Gastroesophageal sphincter (tissue), 4 donors: ENCODE measurements around the gene JPH4. TPM values are rescaled to one million over a fixed set of nuclear protein-coding genes. Genes with fewer than 3 reads are reported as not detected.

Experiments
- ATAC-seq: fragments of 150-250 bp; one replicate; pipeline ENCODE4 v1.9.1; 2016; ENCODE audit warnings: mild to moderate bottlenecking, moderate library complexity
- H3K27ac ChIP-seq, 4 donors: fragments of 200-600 bp; sonication (generic) in 3 of 4; 1 replicate in 3 of 4; 2 replicates in 1 of 4; pipeline ENCODE4 v1.5.1; 2016 to 2019
- H3K27me3 ChIP-seq: fragments of 200-600 bp; sonication (generic); one replicate; pipeline ENCODE4 v1.5.1; 2019
- H3K36me3 ChIP-seq, 2 donors: fragments of 200-600 bp; sonication (generic); one replicate each; pipeline ENCODE4 v1.5.1; 2019; ENCODE audit warnings: control low read depth in 1 of 2
- H3K4me1 ChIP-seq, 3 donors: fragments of 200-600 bp; sonication (generic); 1 replicate in 2 of 3; 2 replicates in 1 of 3; pipeline ENCODE4 v1.5.1; 2016 to 2019; ENCODE audit warnings: control low read depth in 2 of 3
- H3K4me3 ChIP-seq, 2 donors: fragments of 200-600 bp; sonication (generic); one replicate each; pipeline ENCODE4 v1.5.1; 2019; ENCODE audit warnings: mild to moderate bottlenecking in 1 of 2, moderate library complexity in 1 of 2
- H3K9me3 ChIP-seq, 3 donors: fragments of 200-600 bp; sonication (generic); one replicate each; pipeline ENCODE4 v1.5.1; 2017 to 2019; ENCODE audit warnings: control low read depth in 2 of 3
- EP300 ChIP-seq: sonication (generic); formaldehyde crosslinking; IDR thresholded peaks from one replicate; pipeline ENCODE4 v1.6.1; 2017; ENCODE audit warnings: antibody characterized with exemption, mild to moderate bottlenecking
- POLR2A ChIP-seq, 2 donors: fragments of 450-650 bp; IDR thresholded peaks; one replicate each; pipeline ENCODE4 v1.6.1; 2017; ENCODE audit warnings: antibody characterized with exemption in 2 of 2, mild to moderate bottlenecking in 2 of 2, moderate library complexity in 1 of 2
- POLR2AphosphoS5 ChIP-seq: sonication (generic); formaldehyde crosslinking; IDR thresholded peaks from one replicate; pipeline ENCODE4 v1.6.1; 2017; ENCODE audit warnings: antibody characterized with exemption
- WGBS, 2 donors: methylation state at CpG; one replicate each; pipeline ENCODE4 v1.1.5; 2018; ENCODE audit warnings: low coverage in 1 of 2; 5-methylcytosine and 5-hydroxymethylcytosine counted together
- total RNA-seq, 4 donors: library from RNA; depleted of rRNA; stranded (reverse); fragments of >200 nt; gene quantifications; one replicate each; pipeline ENCODE4 v1.1.0, GENCODE V29; 2016
- TF ChIP-seq, protein P1 (sequence below), 4 experiments: fragments of 200-600 bp in 2 of 4; fragments of 450-650 bp in 2 of 4; sonication (generic) in 1 of 4; IDR thresholded peaks; one replicate each; pipeline ENCODE4 v1.5.1; 2017 to 2019; ENCODE audit warnings: antibody characterized with exemption in 4 of 4, mild to moderate bottlenecking in 2 of 4, moderate library complexity in 2 of 4

The JPH4 gene
- total RNA-seq, 4 donors from 2014 or later: 0.78 to 2.7 (median 1.5) TPM

GRCh38 chr14:23622990-23623389 is 44.4 kb upstream of the JPH4 start:
- 81 to 100% methylated on average over 2 to 3 of the region's 4 CpGs for WGBS, 2 donors
- H3K4me3 ChIP-seq: no peak overlapping the region
- no peaks in the 10 kb centered on the region for H3K4me1 ChIP-seq
- peaks cover 0 to 14% (median 0%) of the 10 kb centered on the region in 3 donors for H3K9me3 ChIP-seq
- no peak for TF ChIP-seq EP300
- TF ChIP-seq, protein P1, sequence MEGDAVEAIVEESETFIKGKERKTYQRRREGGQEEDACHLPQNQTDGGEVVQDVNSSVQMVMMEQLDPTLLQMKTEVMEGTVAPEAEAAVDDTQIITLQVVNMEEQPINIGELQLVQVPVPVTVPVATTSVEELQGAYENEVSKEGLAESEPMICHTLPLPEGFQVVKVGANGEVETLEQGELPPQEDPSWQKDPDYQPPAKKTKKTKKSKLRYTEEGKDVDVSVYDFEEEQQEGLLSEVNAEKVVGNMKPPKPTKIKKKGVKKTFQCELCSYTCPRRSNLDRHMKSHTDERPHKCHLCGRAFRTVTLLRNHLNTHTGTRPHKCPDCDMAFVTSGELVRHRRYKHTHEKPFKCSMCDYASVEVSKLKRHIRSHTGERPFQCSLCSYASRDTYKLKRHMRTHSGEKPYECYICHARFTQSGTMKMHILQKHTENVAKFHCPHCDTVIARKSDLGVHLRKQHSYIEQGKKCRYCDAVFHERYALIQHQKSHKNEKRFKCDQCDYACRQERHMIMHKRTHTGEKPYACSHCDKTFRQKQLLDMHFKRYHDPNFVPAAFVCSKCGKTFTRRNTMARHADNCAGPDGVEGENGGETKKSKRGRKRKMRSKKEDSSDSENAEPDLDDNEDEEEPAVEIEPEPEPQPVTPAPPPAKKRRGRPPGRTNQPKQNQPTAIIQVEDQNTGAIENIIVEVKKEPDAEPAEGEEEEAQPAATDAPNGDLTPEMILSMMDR (IDR thresholded peaks at IDR 0.05): no peak
- no peak for TF ChIP-seq POLR2A (IDR thresholded peaks at IDR 0.05)
- TF ChIP-seq POLR2AphosphoS5: no peak
- ATAC-seq: no peak
- no peaks in the 10 kb centered on the region for H3K36me3 ChIP-seq
- peaks cover 26% of the 10 kb centered on the region for H3K27me3 ChIP-seq
- H3K27ac ChIP-seq: no peak overlapping the region

DNA sequence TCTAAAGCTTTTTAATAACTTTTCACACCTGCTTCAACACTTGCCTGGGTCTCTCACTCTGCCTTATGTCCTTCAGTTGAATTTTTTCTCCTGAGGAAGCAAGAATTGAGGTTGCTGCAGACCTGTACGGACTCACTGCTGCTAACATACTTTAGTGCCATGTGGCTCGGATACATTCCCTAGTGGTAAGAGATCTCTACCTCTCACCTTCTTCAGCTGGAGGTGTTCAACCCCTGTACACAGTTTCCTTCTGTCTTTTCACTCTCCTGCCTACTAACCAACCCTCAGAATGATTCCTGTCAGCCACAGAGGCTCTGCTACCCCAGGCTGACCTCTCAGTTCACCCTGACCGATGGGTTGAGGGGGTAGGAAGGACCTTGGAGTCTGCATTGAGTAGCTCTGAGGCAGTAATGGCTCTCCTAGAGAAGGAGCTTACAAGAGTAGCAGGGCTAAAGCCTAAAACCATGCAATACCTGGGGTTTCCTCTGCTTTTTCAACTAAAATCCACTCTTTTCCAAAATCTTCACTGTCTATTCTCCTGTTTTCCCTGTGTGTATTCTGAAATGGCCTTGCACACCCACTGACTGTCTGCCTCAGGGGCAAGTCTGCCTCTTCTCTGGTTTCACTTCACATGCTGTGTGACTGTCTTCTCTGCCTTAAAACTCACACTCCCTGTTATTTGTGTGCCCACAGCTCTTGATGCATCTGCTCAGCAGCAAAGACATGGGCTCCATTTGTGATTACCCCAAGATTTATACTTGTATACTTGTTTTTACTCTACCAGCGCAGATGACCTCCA is 43.5 kb upstream of the JPH4 start:
- no peak for TF ChIP-seq POLR2A (IDR thresholded peaks at IDR 0.05)
- TF ChIP-seq, protein P1 (IDR thresholded peaks at IDR 0.05): no peak
- TF ChIP-seq EP300: no peak
- TF ChIP-seq POLR2AphosphoS5: no peak
- Histone ChIP-seq H3K4me3 (no peak overlapping the region), H3K4me1 (no peaks in the 10 kb centered on the region), H3K27ac (no peak overlapping the region), H3K9me3 (peaks cover 0 to 14% (median 0%) of the 10 kb centered on the region in 3 donors), H3K27me3 (peaks cover 30% of the 10 kb centered on the region), H3K36me3 (no peaks in the 10 kb centered on the region)
- 69 to 74% methylated on average over 4 of the region's 4 CpGs for WGBS, 2 donors
- ATAC-seq: no peak

- Histone ChIP-seq H3K4me1 (no peaks in the 10 kb centered on the region), H3K27ac (no peak overlapping the region), H3K27me3 (peaks cover 31% of the 10 kb centered on the region), H3K9me3 (peaks cover 0 to 14% (median 0%) of the 10 kb centered on the region in 3 donors), H3K36me3 (no peaks in the 10 kb centered on the region), H3K4me3 (no peak overlapping the region)
- 53 to 66% methylated on average over 5 to 6 of the region's 6 CpGs for WGBS, 2 donors
- ATAC-seq: no peak
- no peak for TF ChIP-seq POLR2AphosphoS5
- TF ChIP-seq POLR2A (IDR thresholded peaks at IDR 0.05): no peak
- TF ChIP-seq EP300: no peak
- TF ChIP-seq, protein P1 (IDR thresholded peaks at IDR 0.05): no peak
Observed at GRCh38 chr14:23621204-23621931, 42.8 kb upstream of the JPH4 start.

- no peak for ATAC-seq
- Histone ChIP-seq H3K27me3 (peaks cover 31% of the 10 kb centered on the region), H3K4me1 (no peaks in the 10 kb centered on the region), H3K4me3 (no peak overlapping the region), H3K9me3 (peaks cover 0 to 14% (median 0%) of the 10 kb centered on the region in 3 donors), H3K36me3 (no peaks in the 10 kb centered on the region), H3K27ac (no peak overlapping the region)
- WGBS, 2 donors: 50 to 69% methylated on average over 1 to 2 of the region's 3 CpGs
- TF ChIP-seq POLR2AphosphoS5 (no peak), EP300 (no peak), POLR2A (IDR thresholded peaks at IDR 0.05) (no peak)
- TF ChIP-seq, protein P1 (IDR thresholded peaks at IDR 0.05): no peak
Observed at GRCh38 chr14:23620177-23620702, 41.6 kb upstream of the JPH4 start.
